HuH-7 (cell line): ENCODE data around the gene SH3GL3.

ENCODE experiments used
- DNase-seq: peaks from one replicate; pipeline ENCODE4 v3.0.0; 2011; ENCODE audit warnings: low spot score

The SH3GL3 gene

DNA sequence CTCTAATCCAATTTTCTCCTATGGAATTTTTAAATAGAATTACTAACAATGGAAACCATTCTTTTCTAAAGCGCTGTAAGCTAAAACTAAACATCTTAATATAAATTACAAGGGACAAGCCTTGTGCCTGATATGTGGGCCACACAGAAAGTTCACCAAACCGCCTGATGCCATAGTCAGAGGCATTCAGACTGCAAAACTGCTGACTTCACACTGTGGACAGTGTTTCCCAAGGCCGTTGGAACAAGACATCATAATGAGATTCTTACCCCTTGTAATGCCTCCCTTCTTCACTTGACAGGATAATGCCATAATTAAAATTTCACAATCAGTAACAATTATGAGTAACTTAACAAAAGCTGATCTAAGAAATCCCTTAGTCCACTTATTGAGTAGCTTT is 14.9 kb downstream of the SH3GL3 start:
- no peak for DNase-seq

DNA sequence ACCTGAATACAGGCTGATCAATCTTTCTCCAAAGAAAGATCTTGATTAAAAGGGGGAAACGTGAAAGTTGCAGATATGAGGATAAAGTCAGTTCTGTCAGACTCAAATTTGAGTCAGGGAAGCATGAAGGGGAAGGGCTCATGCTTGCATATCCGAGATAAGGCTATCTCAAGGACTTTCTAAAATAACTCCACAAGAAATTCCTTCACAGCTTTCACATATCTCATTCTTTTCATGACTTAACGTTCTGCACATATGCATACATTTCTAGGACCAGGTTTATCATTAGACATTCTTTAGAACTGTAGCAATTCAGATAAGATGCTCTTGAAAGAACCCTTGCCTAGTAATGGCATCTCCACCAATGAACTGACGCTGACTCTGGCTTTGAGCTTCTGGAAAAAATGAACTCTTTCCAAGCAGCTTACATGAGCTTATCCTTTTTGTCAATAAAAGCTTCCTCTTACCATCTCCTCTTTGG is 15.9 kb downstream of the SH3GL3 start:
- DNase-seq, result no peak

DNA sequence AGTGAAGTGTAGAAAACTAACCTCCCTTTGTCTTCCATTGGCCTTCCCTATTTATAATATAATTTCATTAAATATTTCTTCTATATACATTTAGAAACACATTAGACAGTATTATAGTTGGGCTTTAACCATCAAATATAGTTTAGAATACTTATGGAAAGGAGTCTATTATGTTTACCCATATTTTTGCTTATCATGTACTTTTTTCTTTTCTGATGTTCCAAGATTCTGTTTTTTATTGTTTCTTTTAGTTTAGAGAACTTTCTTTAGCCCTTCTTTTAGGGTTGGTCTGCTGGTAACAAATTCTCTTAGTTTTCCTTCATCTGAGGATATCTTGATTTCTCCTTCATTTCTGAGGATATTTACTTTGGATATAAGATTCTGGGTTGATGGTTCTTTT is 23.7 kb downstream of the SH3GL3 start:
- DNase-seq, result no peak

DNA sequence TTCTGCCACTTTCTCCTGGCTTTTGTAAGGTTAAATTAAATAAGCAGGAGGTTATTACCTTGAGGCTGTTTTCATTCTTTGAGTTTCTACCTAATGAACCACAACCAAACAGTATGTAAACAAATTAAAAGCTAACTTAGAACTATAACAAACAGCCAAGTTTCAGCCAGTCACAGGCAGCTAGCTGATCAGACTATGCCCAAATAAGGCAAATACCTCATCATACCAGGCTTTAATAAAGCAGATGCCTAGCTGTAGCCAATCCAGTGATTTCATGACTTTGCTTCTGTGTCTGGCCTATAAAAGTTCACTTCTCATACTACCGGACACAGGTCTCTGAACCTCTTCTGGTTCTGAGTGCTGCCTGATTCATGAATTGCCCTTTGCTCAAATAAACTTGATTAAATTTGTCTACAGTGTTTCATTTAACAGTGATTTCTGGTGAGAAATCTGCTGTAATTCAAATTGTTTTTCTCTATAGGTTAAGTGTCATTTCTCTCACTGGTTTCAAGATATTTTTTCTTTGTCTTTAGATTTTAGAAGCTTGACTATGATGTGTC is 24.2 kb downstream of the SH3GL3 start:
- DNase-seq, result no peak

DNA sequence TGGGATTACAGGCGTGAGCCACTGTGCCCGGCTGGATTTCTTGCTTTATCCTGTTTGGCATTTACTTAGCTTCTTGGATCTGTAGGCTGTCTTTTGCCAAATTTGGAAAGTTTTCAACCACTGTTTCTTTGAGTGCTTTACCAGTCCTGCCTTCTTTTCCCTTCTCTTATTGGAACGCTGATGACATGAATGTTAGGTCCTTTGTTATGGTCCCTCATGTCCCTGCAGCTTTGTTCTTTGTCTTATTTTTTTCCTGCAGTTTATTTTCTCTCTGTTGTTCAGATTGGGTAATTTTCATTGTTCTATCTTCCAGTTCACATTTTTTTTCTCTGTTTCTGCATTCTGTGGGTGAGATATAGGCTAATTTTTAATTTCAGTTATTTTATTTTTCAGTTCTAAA is 25.0 kb downstream of the SH3GL3 start:
- DNase-seq, result no peak

DNA sequence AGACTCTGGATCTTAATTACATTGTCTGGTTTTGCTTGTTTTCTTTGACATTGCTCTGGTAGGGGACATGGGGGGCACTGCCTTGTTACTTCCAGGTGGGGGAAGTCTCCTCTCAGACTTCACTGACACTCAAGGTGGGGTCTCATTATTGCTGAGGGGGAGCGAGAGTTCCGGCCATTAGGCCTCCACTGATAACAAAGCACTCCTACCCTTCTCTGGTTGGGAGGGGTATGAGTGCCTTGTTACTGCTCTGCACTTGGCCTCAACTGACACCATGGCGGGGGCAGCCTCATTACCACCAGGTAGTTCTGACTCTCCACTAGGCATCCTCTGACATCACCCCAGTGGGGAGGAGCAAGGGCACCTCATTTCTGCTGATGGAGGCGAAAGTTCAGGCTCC is 25.7 kb downstream of the SH3GL3 start:
- no peak for DNase-seq

DNA sequence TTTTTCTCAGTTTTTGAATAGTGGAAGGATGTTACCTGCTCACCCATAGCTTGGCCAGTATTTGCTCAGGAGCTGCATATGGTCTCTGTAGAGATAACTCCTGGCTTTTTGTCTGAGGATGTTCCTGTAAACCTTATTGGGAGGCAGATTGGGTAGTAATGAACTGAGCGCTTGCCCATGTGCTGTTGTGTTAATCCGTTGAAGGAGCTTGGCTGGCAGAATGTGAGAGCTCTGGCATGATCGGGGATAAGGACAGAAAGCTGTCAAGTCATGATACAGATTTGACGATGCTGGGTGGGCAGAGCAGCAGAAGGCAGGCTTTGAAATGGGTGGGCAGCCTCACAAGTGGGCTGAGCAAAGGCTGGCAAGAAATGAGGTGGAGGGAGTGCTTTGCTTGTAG is 27.4 kb downstream of the SH3GL3 start:
- DNase-seq, result no peak

DNA sequence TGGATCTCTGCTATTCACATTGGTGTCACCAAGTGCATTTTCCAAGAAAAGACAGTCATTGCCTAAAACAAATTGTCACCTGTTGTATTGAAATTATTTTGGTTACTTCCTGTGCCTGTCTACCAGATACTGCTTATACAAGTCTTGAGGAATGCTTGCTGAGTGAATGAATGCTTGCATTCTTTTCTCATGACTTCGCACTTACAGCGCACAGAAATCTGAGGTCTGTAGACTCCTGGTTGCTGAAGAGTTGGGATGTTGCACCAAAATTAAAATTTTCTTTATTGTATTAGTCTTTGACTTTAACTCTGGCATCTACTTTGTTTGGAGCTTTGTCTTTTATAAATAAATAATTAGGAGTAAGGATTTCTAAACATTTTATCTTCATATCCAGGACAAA is 28.4 kb downstream of the SH3GL3 start:
- DNase-seq, result no peak

DNA sequence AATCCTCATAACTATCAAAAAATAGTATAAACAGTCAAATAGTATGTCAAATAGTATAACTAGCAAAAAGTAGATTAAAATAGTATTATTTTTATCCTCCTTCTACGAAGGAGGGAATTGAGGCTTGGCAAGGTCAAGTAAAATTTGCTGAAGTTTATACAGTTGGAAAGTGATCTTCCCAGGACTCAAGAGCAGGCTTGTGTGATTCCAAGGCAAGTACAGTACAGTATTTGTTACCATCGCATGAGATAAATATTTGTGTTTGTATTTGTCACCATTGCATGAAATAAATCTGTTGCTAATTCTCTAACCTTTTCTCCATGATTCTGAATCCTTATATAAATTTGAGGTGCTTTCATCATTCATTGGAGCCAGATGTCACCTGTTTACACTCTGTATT is 28.9 kb downstream of the SH3GL3 start:
- DNase-seq, result no peak

DNA sequence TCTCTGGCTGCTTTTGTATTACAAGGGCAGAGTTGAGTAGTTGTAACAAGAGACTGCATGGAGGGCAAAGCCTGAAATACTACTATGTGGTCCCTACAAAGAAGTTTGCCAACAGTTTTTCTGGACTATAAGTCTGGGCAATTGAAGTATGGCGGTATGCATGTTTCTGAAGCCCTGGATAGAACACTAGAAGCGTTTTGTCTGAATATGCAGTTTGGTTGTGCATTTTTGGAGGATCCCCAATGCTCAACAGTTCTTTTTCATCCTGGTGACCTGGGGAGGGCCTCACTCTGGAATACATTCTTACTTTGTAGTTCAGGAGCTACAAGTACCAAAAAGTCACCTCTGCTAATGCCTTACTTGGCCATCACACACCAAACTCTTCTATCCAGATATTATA is 29.6 kb downstream of the SH3GL3 start:
- no peak for DNase-seq

DNA sequence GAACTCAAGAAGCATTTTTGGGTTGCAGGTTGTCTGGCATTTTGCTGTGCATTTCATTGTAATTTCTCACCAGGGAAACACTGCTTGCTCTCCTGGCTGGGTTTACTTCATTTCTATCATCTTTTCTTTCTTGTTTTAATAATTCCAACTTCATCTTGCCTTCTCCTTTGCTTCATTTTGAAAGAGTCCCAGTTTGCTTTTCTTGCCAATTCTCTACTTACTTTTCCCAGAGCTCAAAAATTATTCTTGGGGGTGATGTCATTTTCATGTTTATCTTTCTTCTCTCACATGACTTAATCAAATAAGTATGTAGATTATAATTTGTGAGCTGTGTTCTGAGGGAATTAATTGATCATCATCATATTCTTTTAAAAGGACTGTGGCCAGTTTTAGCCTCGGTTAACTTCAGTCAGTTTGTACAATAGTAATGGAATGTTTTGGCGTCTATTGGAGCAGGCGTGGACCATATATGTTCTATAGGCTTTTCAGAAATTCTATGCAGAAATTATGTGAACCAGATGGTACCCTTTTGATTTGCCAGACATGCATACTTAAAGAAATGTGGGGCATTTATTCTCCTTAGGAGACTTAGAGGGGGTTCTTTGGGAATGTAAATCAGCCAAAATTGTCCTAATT is 30.1 kb downstream of the SH3GL3 start:
- no peak for DNase-seq

DNA sequence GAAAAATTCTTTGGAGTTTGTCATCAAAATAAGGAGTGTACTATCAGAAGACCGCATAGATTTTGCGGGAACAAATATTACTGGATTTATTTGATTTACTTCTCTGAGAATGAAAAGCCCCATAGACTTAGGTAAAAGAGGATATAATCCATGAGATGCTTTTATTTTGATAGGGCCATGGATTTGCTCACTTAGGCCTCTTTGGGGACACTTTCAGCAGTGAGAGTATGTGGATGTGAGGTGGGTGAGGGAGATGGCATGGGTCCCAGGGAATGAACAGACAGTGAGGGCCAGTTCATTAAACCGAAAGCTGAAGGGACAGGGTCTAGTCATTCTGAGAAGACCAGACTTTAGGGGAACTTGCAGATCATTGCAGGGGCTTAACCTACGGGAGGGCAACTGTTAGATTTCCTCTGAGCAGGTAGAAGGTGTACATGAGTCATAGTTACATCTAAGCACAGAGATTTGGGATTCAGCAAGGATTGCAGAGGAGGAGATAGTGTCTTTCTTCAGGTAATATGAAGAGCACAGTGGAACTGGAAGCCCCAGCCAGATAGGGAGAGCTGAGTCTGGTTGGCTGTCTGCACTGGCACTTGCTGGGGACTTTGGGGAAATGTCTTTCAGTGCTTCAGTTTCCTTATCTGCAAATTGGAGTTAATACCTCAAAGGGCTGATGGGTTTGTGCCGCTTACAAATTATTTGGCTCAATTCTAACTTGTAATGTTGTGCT is 30.8 kb downstream of the SH3GL3 start:
- DNase-seq, result no peak

DNA sequence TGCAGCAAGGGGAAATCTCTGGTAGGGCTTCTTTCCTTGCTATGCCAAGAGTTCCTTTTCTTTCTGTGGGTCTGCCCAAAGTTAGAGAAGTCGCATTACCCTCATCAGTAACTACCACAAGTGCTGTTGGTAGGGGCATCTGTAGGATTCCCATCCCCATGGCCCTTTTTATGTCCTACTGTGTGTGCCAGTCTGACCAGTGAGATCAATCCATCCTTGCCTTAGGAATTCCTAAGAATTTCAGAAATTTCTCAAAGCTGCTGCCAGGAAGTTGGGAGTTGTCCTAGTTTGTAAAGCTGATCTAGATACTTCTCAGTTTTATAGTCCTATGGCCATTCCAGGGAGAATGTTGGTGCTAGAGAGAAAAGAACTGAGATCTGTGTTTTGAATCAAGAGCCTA is 36.5 kb downstream of the SH3GL3 start:
- DNase-seq, result no peak

DNA sequence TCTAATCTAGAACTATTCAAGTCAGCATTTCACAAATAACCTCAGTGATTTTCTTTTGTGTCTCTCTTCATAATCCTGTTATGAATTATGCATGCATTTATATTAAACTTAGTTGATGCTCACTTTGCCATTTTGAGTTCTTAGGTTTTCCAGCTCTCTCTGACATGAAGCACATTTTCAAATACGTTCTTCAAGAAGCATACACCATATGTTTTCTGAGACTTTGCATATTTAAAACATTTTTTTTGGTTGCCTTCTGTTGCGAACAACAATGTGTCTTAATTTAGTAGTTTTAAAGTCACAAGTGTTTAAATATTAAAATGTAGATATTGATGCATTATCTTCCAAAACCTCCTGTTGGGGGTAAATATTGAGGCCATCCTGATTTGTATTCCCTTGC is 37.5 kb downstream of the SH3GL3 start:
- DNase-seq, result no peak

DNA sequence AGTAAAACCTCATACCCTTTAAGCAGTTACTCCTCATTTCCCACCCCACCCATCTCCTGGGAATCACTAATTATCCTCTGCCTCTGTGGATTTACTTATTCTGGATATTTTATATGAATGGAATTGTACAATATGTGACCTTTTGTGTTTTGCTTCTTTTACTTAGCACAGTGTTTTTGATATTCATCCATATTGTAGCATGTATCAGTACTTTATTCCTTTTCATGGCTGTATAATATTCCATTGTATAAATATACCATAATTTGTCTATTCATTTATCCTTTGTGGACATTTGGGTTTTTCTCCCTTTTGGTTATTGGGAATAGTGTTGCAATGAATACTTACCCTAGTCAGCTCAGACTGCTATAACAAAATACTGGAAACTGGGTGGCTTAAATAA is 39.2 kb downstream of the SH3GL3 start:
- no peak for DNase-seq

DNA sequence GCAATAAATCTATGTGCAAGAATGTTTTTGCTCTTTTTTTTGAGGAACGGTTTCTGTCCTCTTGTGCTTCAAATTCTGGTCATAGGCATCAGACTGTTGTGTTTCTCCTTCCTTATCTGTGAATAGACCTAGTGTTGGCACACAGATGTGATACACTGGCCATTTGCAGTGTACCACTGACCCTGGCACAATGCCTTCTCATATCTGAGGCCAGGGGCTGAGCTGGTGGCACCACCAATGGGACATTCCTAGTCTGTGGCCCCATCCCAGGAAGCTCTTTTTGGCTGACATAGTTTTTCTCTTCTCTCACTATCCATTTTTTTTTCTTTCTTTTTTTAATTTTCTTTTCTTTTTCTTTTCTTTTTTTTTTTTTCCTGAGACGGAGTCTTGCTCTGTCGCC is 40.4 kb downstream of the SH3GL3 start:
- DNase-seq, result no peak

DNA sequence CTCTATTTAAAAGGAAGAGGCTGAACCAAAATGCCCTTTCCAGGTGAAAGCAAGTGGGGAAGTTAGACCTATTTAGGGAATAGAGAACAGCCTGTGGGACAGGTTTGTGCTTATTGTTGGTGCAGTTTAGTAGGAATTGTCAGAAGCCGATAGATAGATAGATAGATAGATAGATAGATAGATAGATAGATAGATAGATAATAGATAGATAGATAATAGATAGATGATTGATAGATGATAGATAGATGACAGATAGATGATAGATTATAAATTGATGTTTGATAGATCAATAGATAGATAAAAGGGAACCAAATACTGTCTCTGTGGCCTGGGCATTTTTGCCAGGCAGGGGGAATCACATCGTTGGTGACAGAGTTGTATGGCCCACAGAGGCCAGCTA is 42.5 kb downstream of the SH3GL3 start:
- DNase-seq, result no peak

DNA sequence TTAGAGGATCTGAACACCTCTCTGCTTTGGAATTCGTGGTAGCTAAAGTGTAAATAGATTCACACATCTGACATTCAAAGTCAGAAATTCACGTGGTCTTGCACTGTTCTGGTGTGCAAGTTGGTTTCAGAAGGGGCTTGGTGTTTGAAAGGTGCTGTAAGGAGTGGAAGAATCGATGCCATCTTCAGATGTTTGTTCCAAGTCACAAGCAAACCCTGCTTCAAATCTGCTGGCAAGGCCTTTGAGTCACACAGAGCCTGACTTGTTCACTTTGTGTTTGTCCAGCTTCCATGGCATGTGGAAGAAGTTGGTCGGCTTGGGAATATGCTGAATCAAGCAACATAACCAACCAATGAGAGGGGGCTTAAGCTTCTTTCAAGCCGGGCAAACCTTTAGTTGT is 44.3 kb downstream of the SH3GL3 start:
- DNase-seq, result no peak

DNA sequence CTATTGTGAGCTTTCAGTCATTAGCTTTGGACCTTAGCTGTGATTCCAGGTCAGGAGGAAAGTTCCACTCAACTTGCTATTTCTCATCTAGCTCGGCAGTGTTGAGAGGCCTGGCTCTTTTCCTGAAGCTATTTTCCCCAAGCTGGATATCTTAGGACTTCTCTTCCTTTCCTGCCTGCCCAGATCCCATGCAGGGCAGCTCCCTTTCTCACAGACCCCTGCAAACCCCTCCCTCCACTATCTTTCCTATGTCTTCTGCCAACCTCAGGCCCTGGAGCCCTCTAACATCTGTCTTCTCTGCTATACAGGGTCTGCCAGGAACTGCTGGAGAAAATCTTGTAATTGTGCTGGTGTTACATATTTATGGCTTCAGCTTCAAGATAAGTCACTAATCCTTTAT is 49.6 kb downstream of the SH3GL3 start:
- no peak for DNase-seq

DNA sequence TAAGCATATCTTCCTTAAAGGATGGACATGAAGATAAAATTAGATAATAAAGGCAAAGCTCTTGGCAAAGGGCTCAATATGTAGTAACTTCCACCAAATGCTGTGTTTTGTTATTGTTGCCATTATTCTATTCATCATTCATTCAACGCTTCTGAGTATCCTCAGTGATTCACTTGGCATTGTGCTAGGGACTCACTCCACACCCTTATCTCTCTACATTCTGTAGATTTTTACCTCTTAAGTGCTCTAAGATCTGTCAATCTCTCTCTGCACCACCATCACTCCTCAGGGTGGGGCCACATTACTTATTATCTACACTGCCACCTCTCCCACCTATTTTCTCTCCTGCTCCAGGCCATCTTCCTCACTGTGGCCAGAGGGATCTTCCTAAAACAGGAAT is 51.2 kb downstream of the SH3GL3 start:
- DNase-seq, result no peak

DNA sequence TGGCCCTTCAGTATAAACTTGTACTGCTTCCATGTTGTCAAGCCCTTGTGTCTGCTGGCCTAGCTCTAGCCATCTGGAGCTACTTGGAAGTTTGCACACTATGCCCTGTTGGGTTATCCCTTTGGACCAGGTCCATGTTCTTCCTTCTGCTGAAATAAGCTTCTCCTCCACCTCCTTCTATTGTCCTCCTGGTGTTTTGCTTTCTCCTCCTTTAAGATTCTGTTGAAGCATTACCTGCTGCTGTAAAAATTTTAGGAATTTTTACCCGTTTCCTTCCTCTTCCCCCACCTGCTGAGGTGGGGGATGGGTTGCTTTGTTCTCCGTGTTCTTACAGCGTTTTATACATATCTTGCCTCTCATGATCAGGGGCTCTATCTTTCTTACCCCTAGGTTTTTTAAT is 51.7 kb downstream of the SH3GL3 start:
- no peak for DNase-seq

DNA sequence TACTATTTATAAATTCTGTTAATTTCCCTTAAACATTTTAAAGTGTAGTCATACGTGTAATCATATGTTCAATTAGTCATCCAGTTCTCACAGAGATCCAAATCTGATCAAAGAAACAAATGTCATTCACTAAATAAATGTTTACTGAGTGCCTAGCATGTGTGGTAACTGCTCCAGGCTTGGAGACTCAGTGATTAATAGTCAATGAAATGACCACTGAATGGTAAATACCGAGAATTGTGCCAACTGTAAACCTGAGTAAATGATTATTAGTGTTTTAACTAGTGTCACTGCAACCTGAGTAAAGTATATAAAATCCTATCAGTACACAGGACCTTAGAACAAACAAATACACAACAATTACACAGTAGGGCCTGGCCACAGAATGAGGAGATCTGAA is 52.3 kb downstream of the SH3GL3 start:
- DNase-seq, result no peak

DNA sequence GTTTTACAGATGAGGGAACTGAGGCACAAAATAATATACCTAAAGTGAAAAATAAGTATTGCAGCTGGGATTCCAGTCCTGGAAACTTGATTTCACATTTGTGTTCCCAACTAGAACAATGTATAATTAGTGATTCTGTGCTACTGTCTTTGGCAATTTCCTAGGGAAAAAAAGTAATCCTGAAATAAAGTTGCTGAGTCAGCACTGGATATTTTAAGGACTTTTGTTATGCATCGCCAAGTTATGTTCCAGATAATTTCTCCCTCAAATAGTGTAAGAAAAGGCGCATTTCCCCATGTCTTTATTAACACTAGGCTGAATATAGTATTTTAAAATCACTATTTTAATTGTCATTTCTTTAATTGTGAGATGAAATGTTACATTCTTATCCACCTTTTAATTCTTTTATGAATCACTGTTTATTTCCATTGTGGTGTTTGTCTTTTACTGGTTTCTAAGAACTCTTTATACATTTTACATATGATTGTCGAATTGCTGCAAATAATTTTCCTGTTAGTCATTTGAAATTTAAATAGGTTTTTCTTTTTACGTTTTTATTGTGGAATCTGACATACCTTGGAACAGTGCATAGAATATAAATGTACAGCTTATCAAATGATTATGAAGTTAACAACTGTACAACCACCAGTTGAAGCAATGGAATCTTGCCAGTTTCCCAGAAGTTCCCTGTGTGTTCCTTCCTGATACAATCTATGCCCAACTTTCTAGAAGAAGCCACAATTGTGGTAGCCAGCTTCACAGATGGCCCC is 56.6 kb downstream of the SH3GL3 start:
- no peak for DNase-seq
